Stimulated activated CD8-positive, alpha-beta memory T cell treated with anti-CD3 and anti-CD28 coated beads, Interleukin-12 subunit alpha, Interleukin-12 subunit beta, amount 100 ng/mL, for 1 hour (primary cell): ENCODE results near the gene TSG101.
A peak's percentile ranks its signal among the peaks of the same experiment; 100 is the strongest.

Experiments used
- DNase-seq: peaks from one replicate; pipeline ENCODE4 v3.0.0-alpha.2; 2020; ENCODE audit warnings: low read depth

TSG101 gene, protein sequence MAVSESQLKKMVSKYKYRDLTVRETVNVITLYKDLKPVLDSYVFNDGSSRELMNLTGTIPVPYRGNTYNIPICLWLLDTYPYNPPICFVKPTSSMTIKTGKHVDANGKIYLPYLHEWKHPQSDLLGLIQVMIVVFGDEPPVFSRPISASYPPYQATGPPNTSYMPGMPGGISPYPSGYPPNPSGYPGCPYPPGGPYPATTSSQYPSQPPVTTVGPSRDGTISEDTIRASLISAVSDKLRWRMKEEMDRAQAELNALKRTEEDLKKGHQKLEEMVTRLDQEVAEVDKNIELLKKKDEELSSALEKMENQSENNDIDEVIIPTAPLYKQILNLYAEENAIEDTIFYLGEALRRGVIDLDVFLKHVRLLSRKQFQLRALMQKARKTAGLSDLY

GRCh38 chr11:18526521-18527296 lies at the start of gene TSG101:
Gene TSG101 (minus strand): TSS chr11:18526942. CDS start chr11:18526816, 126 bp downstream.
- DNase-seq, result peak; percentile 89

- no peak for DNase-seq
Observed at GRCh38 chr11:18575361-18575760, 48.6 kb upstream of the TSG101 start.

DNA sequence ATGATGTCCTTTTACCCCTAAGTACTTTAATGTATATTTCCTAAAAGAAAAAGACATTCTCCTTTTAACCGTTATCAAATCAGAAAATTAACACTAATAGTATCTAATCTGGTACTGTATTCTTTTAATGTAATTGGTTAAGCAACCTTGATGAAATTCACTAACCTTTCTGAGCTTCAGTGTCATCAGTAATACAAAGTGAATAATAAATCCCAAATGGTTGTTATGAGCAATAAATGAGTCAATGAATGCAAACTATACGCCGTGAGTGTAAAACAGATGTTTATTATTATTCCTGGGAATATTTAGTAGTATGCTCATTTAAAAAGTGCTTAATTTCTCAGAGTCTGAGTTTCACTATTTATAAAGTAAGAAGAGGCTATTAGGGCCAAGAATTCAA lies 40.3 kb upstream of the TSG101 start:
- DNase-seq, result no peak

- no peak for DNase-seq
Observed at GRCh38 chr11:18566406-18566805, 39.7 kb upstream of the TSG101 start.

DNA sequence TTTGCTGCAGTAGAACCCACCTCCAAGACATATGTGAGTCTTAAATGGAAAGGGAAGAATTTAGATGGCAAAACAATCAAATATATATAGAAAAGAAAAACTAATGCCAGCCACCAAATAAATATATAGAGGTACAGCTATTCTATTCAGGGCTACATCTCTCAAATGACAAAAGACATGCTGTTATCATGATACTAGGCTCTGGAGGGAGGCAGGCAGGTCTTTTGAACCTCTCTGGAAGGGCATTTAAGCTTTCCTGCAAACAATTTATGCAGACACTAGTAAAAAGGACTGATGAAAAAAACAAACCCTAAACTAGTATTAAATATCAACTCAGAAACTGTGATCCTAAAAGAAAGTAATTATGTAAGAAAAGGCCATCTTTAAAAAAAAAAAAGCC lies 37.4 kb upstream of the TSG101 start:
- DNase-seq, result no peak

DNA sequence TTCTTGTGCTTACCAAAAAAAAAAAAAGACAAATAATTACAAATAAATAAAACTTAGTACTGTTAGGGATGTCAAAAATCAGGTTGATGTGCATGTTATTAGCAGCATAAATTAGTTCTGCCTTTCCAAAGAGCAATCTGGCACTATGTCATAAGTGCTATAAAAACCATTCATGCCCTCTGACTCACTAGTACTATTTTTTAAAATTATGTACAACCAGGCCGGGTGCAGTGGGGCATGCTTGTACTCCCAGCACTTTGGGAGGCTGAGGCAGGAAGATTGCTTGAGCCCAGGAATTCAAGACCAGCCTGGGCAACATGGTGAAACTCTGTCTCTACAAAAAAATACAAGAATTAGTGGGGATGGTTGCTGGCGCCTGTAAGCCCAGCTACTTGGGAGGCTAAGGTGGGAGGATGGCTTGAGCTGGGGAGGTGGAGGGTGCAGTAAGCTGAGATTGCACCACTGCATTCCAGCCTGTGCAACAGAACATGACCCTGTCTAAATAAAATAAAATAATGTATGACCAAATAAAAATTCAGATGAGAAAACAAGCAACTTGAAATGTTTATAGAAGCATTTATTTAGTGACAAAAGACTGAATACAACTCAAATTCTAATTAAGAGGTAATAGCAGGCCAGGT lies 36.5 kb upstream of the TSG101 start:
- DNase-seq, result no peak

- DNase-seq, result no peak
Observed at GRCh38 chr11:18548001-18548400, 21.3 kb upstream of the TSG101 start.

GRCh38 chr11:18540207-18541009 lies 13.7 kb upstream of the TSG101 start:
- DNase-seq, result no peak

- no peak for DNase-seq
Observed at GRCh38 chr11:18536209-18536608, 9.5 kb upstream of the TSG101 start.

DNA sequence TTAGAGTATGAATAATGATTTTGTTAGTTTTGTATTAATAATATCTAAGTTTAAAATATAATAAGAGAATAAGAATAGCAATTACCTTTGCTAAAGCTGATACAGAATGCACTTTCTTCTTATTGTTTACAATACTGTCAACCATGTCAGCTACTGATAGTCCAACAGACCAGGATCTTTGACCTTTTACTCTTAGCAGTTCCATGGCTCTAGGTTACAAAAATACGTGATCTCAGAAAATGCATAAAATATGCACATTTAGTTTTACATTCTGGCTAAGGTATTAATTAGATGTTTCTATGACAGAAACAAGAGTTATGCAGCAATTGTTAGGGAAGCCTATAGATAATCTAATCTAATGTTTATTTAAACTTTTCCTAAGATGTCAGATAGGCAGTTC lies 7.5 kb upstream of the TSG101 start:
- DNase-seq, result no peak

- no peak for DNase-seq
Observed at GRCh38 chr11:18533365-18533764, 6.6 kb upstream of the TSG101 start.

- no peak for DNase-seq
Observed at GRCh38 chr11:18527512-18527911, 770 bp upstream of the TSG101 start.

- no peak for DNase-seq
Observed at GRCh38 chr11:18526130-18526520, 617 bp downstream of the TSG101 start.

- DNase-seq, result no peak
Observed at GRCh38 chr11:18524248-18524647, 2.5 kb downstream of the TSG101 start.

GRCh38 chr11:18523084-18523483 lies 3.7 kb downstream of the TSG101 start:
- DNase-seq, result no peak

GRCh38 chr11:18522388-18522787 lies 4.4 kb downstream of the TSG101 start:
- DNase-seq, result no peak

DNA sequence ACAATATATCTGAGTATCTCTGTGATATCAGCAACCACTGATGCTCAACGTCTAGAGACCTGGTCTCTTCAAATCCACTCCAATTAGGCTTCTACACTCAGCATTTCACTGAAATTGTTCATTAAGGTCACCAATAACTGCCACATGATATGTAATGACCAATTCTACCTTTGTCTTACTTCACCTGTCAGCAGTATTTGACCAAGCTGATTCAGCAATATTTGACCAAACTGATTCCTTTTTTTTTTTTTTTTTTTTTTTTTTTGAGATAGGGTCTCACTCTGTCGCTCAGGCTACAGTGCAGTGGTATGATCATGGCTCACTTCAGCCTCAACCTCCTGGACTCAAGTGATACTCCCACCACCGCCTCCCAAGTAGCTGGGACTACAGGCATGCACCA lies 5.6 kb downstream of the TSG101 start:
- no peak for DNase-seq

- DNase-seq, result no peak
Observed at GRCh38 chr11:18502352-18502751, 24.4 kb downstream of the TSG101 start.

DNA sequence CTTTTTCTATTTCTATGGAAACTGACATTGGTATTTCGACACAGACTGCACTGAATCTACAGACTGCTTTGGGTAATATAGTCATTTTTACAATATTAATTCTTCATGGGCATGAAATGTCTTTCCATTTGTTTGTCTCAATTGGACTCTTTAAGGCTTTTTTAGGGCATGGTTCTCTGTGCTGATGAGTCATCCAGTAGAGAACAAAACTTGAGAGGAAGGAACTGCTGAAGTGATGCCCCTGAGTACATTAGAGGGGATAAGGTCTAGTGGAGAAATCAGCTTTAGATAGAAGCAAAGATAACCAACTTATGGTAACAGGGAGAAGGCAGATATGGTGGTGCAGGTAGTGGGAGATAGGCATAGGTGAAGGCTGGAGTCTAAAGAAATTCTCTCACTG lies 25.1 kb downstream of the TSG101 start:
- DNase-seq, result no peak

DNA sequence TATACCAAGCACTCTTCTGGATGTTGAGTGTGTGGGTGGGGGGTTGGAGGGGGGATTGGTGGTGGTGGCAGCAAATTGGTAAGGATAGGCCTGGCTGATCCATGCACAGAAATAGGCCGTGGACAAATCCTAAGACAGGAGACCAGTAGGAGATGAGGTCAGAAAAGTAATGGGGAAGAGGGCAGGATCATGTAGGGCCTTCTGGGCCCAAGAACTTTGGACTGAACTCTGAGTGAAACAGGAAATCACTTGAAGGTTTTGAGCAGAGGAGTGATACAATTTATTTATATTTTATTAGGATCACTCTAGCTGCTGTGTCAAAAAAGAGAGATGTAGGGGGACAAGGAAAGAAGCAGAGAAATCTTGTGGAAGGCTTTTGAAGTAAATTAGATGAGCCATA lies 28.7 kb downstream of the TSG101 start:
- DNase-seq, result no peak

- no peak for DNase-seq
Observed at GRCh38 chr11:18495703-18496102, 31.0 kb downstream of the TSG101 start.

DNA sequence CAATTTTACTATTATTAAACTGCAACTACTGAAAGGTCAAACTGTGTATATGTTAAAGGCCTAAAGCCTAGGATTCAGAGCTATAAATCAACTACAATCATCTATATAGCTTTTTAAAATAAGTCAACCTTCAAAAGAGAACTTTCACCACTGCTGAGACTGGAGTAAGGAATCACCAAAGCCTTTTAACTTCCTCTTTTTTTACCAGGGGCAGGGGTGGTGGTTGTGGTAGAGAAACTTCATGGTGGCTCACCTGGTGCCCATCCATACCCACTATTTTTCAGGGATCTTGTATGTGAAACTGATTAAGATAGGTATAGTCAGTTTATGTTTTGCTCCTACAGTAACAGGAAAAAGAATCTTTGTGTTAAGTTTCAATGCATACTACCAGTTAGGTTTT lies 31.5 kb downstream of the TSG101 start:
- no peak for DNase-seq
